ENCODE measurements around the gene PLPPR3. TPM values are rescaled to one million over a fixed set of nuclear protein-coding genes. Genes with fewer than 3 reads are reported as not detected.

Gene PLPPR3
- total and polyA plus RNA-seq, 9 of the 15 experiments (the other 6 are each of a cell fraction or from before 2014, with no cell fraction given) = 0.01 to 48.2 (median 8.6) TPM

- no peaks in the 10 kb centered on the region for H3K9me1 ChIP-seq (ENCODE audit: control insufficient read depth, insufficient read depth, low read length)
- ATAC-seq (no peak), FAIRE-seq (no peak), DNase-seq (ENCODE audit: extremely low read depth in 1 of 4, low spot score in 3 of 4) (no peak)
- H3K79me2 ChIP-seq (ENCODE audit: control insufficient read depth, insufficient read depth, low read length) = no peaks in the 10 kb centered on the region
- ChIA-PET POLR2A (interaction anchor here (1.2 kb wide), 1 partner anchor 15 kb away, joined by 5 read pairs; no protein-coding TSS in a partner anchor), CTCF (ENCODE audit: low intra/inter-chr PET ratio) (no interaction called here)
- intact Hi-C loops (cut with micrococcal nuclease) (no loop called here), in situ Hi-C loops (cut with MboI) (loop anchor here (5.0 to 25.0 kb wide), 2 partner anchors 224 to 474 kb away; partner anchors contain the start of genes ATP5F1D, CBARP and MIDN)
- H3K36me3 ChIP-seq (ENCODE audit: control insufficient read depth, insufficient read depth, low read length) = no peaks in the 10 kb centered on the region
- no peak overlapping the region for H3K27ac ChIP-seq (ENCODE audit: extremely low read depth, low read depth, low read length)
- no TSS peak for BruUV-seq (replicated peaks)
- no peak overlapping the region for H2AFZ ChIP-seq (ENCODE audit: low read depth, low read length)
- no peak overlapping the region for H3K4me2 ChIP-seq (ENCODE audit: insufficient read depth, low read length)
- no peak overlapping the region for H3K4me3 ChIP-seq
- WGBS (ENCODE audit: insufficient coverage, low coverage, missing lambda C conversion rate) = 73% methylated on average over 10 of the region's 10 CpGs
- peaks cover 0 to 16% of the 10 kb centered on the region in 2 experiments; a peak in 3 of 5 replicates for H3K4me1 ChIP-seq (replicated peaks in 1 of 2; ENCODE audit: control insufficient read depth in 2 of 2, insufficient read depth in 2 of 2, low read length in 2 of 2)
- H3K9ac ChIP-seq (ENCODE audit: insufficient read depth in 1 of 2, low read depth in 2 of 2, low read length in 2 of 2) = no peak overlapping the region
- peaks cover 6% of the 10 kb centered on the region; the same call in 1 of the 2 replicates for H3K9me3 ChIP-seq (replicated peaks; ENCODE audit: control insufficient read depth, insufficient read depth, low read depth, low read length)
- no peaks in the 10 kb centered on the region for H4K20me1 ChIP-seq (replicated peaks; ENCODE audit: control insufficient read depth, insufficient read depth, low read length)
- H3K27me3 ChIP-seq (ENCODE audit: control insufficient read depth in 2 of 2, insufficient read depth in 2 of 2, low read length in 2 of 2) = no peaks in the 10 kb centered on the region
- TF ChIP-seq ELF2 (CRISPR knock-in tag; IDR thresholded peaks at IDR 0.05) (no peak), HNRNPK (IDR thresholded peaks at IDR 0.05; ENCODE audit: low read depth, low read length, poor library complexity, severe bottlenecking) (no peak), ZNF347 (CRISPR knock-in tag; IDR thresholded peaks at IDR 0.05; ENCODE audit: low read depth) (no peak), CBX3 (IDR thresholded peaks at IDR 0.05; ENCODE audit: borderline replicate concordance in 1 of 2, low read length in 2 of 2) (no peak), CHD4 (IDR thresholded peaks at IDR 0.05; ENCODE audit: insufficient read depth, insufficient replicate concordance, low read depth, low read length, poor library complexity, severe bottlenecking) (no peak), UBTF (IDR thresholded peaks at IDR 0.05; ENCODE audit: borderline replicate concordance in 1 of 2, low read depth in 2 of 2, low read length in 2 of 2) (no peak), ZNF175 (CRISPR knock-in tag; IDR thresholded peaks at IDR 0.05; ENCODE audit: low read depth) (no peak), NFIX (CRISPR knock-in tag; IDR thresholded peaks at IDR 0.05; ENCODE audit: low read depth) (no peak), ZNF764 (CRISPR knock-in tag; IDR thresholded peaks at IDR 0.05; ENCODE audit: low read depth) (no peak), TCF7L2 (IDR thresholded peaks at IDR 0.05; ENCODE audit: low read depth, low read length) (no peak), ZNF146 (CRISPR knock-in tag; IDR thresholded peaks at IDR 0.05; ENCODE audit: unreplicated experiment) (no peak), POLR2AphosphoS2 (IDR thresholded peaks at IDR 0.05; ENCODE audit: low read length) (no peak), RBM25 (IDR thresholded peaks at IDR 0.05; ENCODE audit: low read depth, low read length, severe bottlenecking) (peak; percentile 72), NCOA2 (IDR thresholded peaks at IDR 0.05; ENCODE audit: partially characterized antibody in 2 of 2) (no peak), NFXL1 (CRISPR knock-in tag; IDR thresholded peaks at IDR 0.05) (no peak), ZKSCAN3 (CRISPR knock-in tag; IDR thresholded peaks at IDR 0.05) (no peak), FUS (optimal IDR thresholded peaks at IDR 0.05; ENCODE audit: low read depth, low read length) (no peak), C11orf30 (IDR thresholded peaks at IDR 0.05; ENCODE audit: low read depth) (peak; percentile 26; the same call in 1 of the 2 replicates), ZNF766 (CRISPR knock-in tag; conservative IDR thresholded peaks at IDR 0.05) (no peak), CEBPB (tag; IDR thresholded peaks at IDR 0.05) (no peak), POLR2H (tag; IDR thresholded peaks at IDR 0.05; ENCODE audit: low read depth) (no peak)
These were observed 58.6 kb downstream of the PLPPR3 start for GRCh38 chr19:763181-763580.

All from K562 (cell line).